ENCODE data around the gene SPATC1L.

Gene SPATC1L

GRCh38 chr21:46220847-46221246 is 36.6 kb upstream of the SPATC1L start:
- CTCF ChIA-PET: no interaction called here
- DNase-seq (ENCODE audit: extremely low spot score): no peak
- TF ChIP-seq HDGF (IDR thresholded peaks at IDR 0.05; ENCODE audit: borderline replicate concordance): no peak
- TF ChIP-seq FOXM1 (IDR thresholded peaks at IDR 0.05; ENCODE audit: borderline replicate concordance): no peak
- no peak for TF ChIP-seq CTBP1 (IDR thresholded peaks at IDR 0.05; ENCODE audit: borderline replicate concordance)
- no peak for TF ChIP-seq L3MBTL2 (conservative IDR thresholded peaks at IDR 0.05)
- TF ChIP-seq ARNT (IDR thresholded peaks at IDR 0.05): no peak
- no peak for TF ChIP-seq FOXK2 (IDR thresholded peaks at IDR 0.05)
- TF ChIP-seq SP1 (IDR thresholded peaks at IDR 0.05): no peak

DNA sequence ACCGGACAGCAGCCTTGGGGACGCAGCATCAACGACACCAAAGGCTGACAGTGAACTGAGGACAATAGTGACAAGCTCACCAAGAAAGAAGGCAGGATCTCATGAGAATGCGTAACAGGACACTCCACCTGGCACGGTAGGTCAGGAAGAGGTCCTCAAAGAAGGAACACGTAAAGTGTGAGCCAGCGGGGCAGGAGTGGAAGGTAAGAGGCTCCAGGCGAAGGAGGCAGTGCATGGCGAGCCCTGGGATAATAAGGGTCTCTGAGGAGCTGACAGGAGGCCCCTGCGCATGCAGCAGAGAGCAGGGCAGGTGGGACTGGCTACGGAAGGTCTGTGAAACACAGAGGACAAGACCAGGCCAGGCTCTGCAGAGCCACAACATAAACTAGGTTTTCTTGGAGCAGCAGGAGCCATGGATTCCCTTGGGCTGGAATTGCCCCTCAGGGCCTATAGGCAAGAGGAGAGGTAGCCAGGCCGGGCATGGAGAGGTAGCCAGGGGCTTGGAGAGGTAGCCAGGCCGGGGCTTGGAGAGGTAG is 36.1 kb upstream of the SPATC1L start:
- POLR2A ChIA-PET: no interaction called here
- TF ChIP-seq FOXK2 (IDR thresholded peaks at IDR 0.05) (no peak), CTBP1 (IDR thresholded peaks at IDR 0.05; ENCODE audit: borderline replicate concordance) (no peak)
- DNase-seq (ENCODE audit: extremely low spot score): no peak
- CTCF ChIA-PET: no interaction called here

More at GRCh38 chr21:46220847-46221246, 36.6 kb upstream of the SPATC1L start:
- POLR2A ChIA-PET: no interaction called here

DNA sequence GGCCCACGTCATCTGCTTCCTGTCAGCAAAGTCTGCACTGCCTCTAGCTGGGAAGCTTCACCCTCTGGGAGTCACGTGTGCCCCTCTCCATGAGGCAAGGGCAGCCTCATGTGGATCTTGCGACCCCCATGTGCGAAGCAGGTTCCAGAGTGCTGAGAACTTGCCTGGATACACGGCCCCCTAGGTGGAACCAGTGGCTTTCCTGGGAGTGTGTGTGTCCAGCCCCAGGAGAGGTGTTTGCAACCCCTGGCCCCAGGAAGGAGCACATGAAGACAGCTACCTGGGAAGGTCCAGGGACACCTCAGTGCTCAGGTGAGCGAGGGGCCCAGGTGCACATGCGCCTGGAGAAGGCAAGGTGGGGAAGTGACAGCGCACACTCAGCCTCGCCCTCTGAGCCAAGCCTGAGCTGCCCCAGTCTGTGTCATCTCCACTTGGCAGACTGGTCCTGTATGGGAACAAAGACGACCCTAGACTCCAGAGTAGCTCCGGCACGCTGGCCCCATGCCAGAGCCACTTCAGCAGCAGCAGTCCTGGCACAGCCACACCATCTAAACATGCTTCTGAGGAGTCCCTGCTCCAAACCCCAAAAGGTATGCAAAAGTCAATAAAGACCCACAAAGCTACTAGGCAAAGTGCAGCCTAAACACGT is 35.5 kb upstream of the SPATC1L start:
- CTCF ChIA-PET: interaction anchor here (0.6 kb wide), 1 partner anchor 388 kb away, joined by 4 read pairs; no protein-coding TSS in a partner anchor
- no peak for TF ChIP-seq NFRKB (IDR thresholded peaks at IDR 0.05)
- no peak for TF ChIP-seq SP1 (IDR thresholded peaks at IDR 0.05)
- TF ChIP-seq FOXK2 (IDR thresholded peaks at IDR 0.05): no peak
- TF ChIP-seq FOXM1 (IDR thresholded peaks at IDR 0.05; ENCODE audit: borderline replicate concordance): no peak
- TF ChIP-seq TARDBP (IDR thresholded peaks at IDR 0.05): no peak
- no peak for TF ChIP-seq FOXA1 (IDR thresholded peaks at IDR 0.05)
- POLR2A ChIA-PET: no interaction called here
- no peak for DNase-seq (ENCODE audit: extremely low spot score)

DNA sequence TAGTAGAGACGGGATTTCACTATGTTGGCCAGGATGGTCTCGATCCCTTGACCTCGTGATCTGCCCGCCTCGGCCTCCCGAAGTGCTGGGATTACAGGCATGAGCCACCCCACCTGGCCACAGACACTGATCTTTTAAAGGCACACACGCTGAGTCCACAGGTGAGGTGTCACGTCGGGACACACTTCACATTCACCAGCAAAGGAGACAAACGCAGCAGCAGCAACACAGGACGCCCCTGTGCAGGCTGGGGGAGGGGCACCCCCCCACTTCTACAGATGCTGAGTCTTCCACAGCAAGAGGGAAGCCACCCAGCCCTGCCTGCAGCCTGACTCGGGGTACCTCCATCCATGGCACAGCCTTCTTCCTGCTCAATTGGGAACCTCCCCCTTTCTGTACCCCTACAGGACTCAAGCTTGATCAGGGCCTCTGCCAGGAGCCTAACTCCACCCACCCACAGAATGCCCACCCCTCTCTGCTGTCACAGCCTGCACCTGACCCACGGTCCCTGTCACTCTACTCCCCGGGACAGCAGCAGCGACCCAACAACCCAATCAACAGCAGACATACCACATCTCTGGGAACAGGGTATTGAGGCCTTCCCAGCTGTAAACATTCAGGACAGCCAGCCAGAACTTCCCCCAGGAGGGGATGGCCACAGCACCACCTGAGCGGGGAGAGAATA is 34.8 kb upstream of the SPATC1L start:
- TF ChIP-seq FOXK2 (IDR thresholded peaks at IDR 0.05) (no peak), LEF1 (IDR thresholded peaks at IDR 0.05; ENCODE audit: borderline replicate concordance) (no peak), BHLHE40 (IDR thresholded peaks at IDR 0.05; ENCODE audit: borderline replicate concordance) (no peak), PKNOX1 (IDR thresholded peaks at IDR 0.05) (no peak), CTBP1 (IDR thresholded peaks at IDR 0.05; ENCODE audit: borderline replicate concordance) (no peak), ELF4 (IDR thresholded peaks at IDR 0.05) (no peak), SP1 (IDR thresholded peaks at IDR 0.05) (no peak), FOXA1 (IDR thresholded peaks at IDR 0.05) (no peak), ZNF384 (IDR thresholded peaks at IDR 0.05) (no peak), NFRKB (IDR thresholded peaks at IDR 0.05) (no peak), ARNT (IDR thresholded peaks at IDR 0.05) (no peak), HDGF (IDR thresholded peaks at IDR 0.05; ENCODE audit: borderline replicate concordance) (no peak), FOXM1 (IDR thresholded peaks at IDR 0.05; ENCODE audit: borderline replicate concordance) (no peak), SUZ12 (IDR thresholded peaks at IDR 0.05) (no peak), TARDBP (IDR thresholded peaks at IDR 0.05) (no peak), L3MBTL2 (conservative IDR thresholded peaks at IDR 0.05) (no peak)
- no peak for DNase-seq (ENCODE audit: extremely low spot score)
- POLR2A ChIA-PET: no interaction called here
- CTCF ChIA-PET: no interaction called here

DNA sequence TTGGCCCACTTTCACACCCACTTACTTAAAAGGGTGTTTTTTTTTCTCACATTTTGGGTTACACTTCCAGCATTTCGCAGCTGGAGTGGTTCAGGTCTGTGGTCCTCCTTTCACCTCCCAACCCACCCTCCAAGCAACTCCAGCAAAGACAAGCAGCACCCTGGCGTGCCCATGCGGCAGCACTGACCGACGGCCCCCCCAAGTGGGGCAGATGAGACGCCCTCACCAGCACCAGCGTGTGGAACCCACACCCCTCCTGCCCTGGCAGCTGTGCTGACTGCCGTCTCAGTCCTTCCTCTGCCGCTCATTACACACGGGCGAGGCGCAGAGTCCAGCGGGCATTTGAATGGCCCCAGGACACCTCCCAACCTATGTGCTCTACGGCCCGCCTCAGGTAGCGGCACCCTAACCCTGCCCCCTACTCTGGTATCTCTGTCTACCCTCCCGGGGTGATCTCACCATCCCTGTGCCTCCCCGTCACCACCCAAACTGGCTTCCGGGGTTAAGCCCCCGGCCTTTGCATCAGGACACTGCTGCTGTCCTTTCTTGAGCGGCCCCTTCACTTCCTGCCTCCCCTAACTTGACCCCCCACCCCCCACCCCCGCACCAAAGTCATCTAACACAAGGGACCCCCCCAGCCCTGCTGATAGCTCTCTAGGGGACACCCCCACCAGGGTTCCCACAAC is 33.4 kb upstream of the SPATC1L start:
- ChIA-PET CTCF (no interaction called here), POLR2A (no interaction called here)
- no peak for DNase-seq (ENCODE audit: extremely low spot score)
- no peak for TF ChIP-seq FOXA1 (IDR thresholded peaks at IDR 0.05)
- no peak for TF ChIP-seq ZNF384 (IDR thresholded peaks at IDR 0.05)
- TF ChIP-seq BHLHE40 (IDR thresholded peaks at IDR 0.05; ENCODE audit: borderline replicate concordance): no peak
- TF ChIP-seq L3MBTL2 (conservative IDR thresholded peaks at IDR 0.05): no peak
- TF ChIP-seq LEF1 (IDR thresholded peaks at IDR 0.05; ENCODE audit: borderline replicate concordance): no peak

DNA sequence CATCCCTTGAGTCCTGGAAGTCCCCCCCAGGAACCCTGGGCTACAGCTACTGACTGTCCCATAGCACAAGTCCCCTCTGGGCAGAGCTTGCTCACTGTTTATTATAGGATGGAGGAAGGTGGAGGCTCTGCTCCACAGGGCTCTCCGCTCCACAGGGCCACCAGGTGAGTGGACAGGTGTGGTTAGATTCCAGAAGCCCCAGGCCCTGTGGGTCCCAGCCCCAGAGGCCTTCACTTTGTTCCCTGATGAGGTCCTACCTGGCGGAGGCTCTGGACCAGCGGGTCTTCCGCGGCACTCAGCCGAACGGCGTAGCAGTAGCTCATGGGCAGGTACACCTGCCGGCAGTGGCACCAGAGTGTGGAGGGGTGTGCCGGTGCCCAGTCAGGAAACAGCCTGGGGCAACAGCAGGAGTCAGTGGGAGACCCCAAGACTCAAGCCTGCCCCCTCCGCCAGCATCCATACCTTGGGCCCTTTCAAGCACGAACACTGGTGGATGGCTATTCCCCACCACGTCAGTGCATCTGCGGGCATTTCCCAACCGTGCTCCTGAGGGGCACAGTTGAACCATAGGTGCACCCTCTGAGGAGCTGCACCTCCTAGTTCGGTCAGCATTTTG is 32.0 kb upstream of the SPATC1L start:
- DNase-seq (ENCODE audit: extremely low spot score): no peak
- no peak for TF ChIP-seq FOXK2 (IDR thresholded peaks at IDR 0.05)
- no peak for TF ChIP-seq SUZ12 (IDR thresholded peaks at IDR 0.05)
- no peak for TF ChIP-seq SP1 (IDR thresholded peaks at IDR 0.05)
- no peak for TF ChIP-seq LEF1 (IDR thresholded peaks at IDR 0.05; ENCODE audit: borderline replicate concordance)
- no peak for TF ChIP-seq ZNF384 (IDR thresholded peaks at IDR 0.05)
- no peak for TF ChIP-seq CTBP1 (IDR thresholded peaks at IDR 0.05; ENCODE audit: borderline replicate concordance)
- no peak for TF ChIP-seq TARDBP (IDR thresholded peaks at IDR 0.05)
- TF ChIP-seq L3MBTL2 (conservative IDR thresholded peaks at IDR 0.05): no peak
- TF ChIP-seq PKNOX1 (IDR thresholded peaks at IDR 0.05): no peak
- no peak for TF ChIP-seq NFRKB (IDR thresholded peaks at IDR 0.05)
- TF ChIP-seq FOXA1 (IDR thresholded peaks at IDR 0.05): no peak
- TF ChIP-seq ELF4 (IDR thresholded peaks at IDR 0.05): no peak
- TF ChIP-seq ARNT (IDR thresholded peaks at IDR 0.05): no peak
- TF ChIP-seq BHLHE40 (IDR thresholded peaks at IDR 0.05; ENCODE audit: borderline replicate concordance): no peak
- no peak for TF ChIP-seq FOXM1 (IDR thresholded peaks at IDR 0.05; ENCODE audit: borderline replicate concordance)
- TF ChIP-seq HDGF (IDR thresholded peaks at IDR 0.05; ENCODE audit: borderline replicate concordance): no peak
- CTCF ChIA-PET: no interaction called here
- POLR2A ChIA-PET: no interaction called here

Data from HEK293T (cell line).